HPDE6-E6E7 (cell line): ENCODE measurements around the gene CCDC69.
"Not testable (repeated sequence)": the region's sequence is repeated elsewhere in the genome, so short reads cannot be mapped to it uniquely, and the experiment has no call there.

Source experiments
- DNase-seq: peaks from one replicate; pipeline ENCODE4 v3.0.0; 2011; ENCODE audit warnings: missing footprints; ENCODE audit errors: extremely low spot score

CCDC69 gene, protein sequence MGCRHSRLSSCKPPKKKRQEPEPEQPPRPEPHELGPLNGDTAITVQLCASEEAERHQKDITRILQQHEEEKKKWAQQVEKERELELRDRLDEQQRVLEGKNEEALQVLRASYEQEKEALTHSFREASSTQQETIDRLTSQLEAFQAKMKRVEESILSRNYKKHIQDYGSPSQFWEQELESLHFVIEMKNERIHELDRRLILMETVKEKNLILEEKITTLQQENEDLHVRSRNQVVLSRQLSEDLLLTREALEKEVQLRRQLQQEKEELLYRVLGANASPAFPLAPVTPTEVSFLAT

DNA sequence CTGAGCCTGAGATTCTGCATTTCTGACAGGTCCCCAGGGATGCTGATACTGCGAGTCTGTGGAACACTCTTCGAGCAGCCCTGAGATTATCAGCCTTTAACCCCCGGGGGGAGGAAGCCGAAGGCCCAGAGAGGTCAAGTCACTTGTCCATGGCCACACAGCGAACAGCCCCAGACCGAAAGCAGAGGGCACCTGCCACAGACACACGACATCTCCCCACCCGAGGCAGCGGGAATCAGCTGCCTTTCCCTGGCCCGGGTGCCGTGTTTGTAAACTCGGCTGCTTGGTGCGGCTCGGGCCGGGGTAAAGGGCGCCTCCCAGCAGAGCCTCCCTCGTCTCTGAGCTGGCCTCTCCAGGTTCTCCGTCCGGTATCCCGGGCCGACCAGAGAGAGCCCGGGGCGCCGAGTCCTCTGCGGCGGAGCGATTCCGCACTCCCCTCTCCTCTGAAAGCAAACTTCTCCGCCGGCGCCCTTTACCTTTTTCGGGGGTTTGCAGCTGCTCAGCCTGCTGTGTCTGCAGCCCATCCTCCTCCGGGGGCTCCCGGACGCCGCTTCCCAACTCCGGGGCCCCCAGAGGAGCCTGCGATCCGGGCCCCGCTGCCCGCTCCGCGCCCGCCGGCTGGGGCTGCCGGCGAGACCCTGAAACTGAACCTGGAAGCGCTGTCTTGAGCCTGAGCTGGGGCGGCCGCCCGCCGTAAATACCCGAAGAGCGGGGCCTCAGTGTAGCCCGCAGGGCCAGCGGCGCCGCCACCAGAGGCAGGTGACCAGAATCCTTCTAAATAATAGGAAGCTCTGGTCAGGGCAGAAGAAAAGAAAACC lies at the start of gene CCDC69:
Gene CCDC69, minus strand, starts transcription at position 646 of the 818 bp plus-strand sequence. Its CDS starts 122 bp downstream, at position 524.
- DNase-seq, result peak; percentile 85

DNA sequence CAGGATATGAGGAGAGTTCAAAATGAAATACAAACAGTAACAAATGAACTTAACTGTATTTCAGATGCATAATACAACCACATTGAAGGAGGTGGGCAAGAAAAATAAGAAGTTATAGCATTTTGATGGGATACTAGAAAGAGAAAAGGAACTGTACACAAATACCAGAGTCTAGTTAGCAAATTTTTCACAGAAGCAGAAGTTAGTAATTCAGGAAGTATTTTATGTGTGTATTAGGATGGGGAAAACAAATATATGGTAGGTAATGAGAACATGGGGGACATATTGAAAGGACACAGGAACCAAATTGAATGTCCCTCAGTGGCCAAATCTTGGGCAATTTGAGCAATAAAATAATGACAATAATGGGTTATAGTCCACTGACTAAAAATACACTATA lies 47.4 kb upstream of the CCDC69 start:
- no peak for DNase-seq

DNA sequence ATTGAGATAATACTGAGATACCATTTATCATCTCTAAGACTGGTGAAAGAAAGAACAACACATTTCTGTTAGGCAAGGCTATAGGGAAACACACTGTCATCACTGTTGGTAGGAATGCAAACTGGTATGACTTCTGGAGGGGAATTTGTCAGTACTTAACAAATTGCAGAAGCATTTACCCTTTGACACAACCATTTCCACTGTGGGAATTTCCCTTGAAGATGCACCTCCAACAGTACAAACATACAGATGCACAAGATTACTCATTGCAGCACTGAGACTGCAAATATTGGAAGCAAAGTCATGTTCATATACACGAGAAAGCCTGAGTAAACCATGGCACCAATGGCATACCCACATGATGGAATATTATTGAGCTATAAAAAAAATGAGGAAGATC lies 46.7 kb upstream of the CCDC69 start:
- DNase-seq, result no peak

DNA sequence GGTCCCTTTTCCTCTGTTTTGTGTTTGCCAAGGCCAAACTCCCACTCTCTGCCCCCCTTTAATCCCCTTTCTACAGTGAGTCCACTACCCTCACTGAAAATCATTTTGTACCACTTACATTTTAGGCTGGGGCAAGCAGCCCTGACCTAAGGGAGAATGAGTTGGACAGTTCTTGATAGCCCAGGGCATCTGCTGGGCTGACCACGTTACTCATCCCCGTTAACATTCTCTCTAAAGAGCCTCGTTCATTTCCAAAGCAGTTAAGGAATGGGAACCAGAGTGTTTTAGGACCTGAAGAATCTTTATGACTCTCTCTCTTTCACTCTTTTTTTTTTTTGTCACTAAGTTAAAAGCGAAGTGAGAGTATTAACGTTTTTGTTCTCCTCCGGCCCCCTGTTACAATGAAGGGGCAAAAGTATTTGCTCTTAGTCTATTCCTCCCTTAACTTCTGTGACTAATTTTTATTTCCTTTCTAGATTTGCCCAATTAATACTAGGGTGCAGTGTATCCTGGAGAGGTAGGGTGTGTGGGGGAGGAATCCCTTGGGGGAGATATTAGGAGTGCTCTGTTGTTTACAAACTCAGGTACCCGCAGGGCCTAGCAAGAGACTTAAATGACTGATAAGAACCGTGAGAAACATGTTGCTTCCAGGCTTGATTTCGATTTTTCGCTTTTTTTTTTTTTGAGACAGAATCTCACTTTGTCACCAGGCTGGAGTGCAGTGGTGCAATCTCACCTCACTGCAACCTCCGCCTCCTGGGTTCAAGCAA lies 43.8 kb upstream of the CCDC69 start:
- DNase-seq, result no peak

DNA sequence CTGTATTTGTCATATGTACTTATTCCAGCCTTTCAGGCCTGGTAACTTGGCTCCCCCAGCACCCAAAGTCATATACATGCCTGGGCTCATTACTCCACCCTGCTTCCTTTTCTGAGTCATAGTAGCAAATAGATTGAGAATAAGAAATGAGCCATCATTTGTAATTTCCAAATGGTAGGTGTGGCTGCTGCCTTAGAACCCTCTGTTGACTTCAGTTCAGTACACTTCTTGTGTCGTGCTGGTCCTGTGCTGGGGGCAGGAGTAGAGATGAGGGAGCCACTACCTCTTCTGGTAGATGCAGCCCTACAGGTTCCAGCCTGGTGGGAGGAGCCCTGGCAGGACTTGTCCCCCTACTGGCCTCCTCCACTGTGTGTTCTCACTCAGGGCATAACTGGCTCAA lies 40.2 kb upstream of the CCDC69 start:
- peak; percentile 94 for DNase-seq

DNA sequence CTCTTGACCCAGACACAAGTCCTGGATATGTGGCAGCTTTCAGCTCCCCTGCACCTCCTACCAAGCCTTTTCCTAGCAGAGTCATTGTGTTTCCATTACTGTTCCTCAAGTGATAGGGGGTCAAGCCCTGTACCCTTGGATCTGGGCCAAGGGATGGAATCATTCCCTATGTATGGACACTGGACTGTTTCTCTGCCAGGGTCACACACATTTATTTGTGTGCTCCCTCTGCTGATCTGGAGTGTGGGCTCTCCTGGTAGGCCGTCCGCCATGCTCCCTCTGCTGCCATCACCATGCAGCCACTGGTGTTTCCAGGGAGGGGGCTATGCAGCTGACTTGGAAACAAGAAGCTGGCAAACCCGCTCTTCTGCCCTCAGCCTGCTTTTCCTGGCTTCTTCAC lies 38.6 kb upstream of the CCDC69 start:
- no peak for DNase-seq

DNA sequence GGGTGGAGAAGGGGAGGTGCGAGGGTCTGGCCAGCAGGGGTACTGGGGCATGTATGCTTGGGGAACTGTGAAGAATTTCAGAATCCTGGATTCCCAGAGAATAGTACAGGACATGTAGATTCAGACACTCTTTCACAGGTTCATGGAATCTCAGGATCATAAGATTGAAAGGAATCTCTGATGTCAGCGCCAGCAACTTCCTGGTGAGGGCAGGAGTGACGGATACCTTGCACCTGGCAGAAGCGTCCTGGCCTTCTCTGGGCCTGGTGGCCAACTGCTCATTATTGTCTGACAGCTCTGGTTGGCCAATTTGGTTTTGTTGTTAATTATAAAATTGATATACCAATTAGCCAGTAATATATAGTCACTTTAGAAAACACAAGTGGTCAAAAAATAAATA lies 36.0 kb upstream of the CCDC69 start:
- no peak for DNase-seq

DNA sequence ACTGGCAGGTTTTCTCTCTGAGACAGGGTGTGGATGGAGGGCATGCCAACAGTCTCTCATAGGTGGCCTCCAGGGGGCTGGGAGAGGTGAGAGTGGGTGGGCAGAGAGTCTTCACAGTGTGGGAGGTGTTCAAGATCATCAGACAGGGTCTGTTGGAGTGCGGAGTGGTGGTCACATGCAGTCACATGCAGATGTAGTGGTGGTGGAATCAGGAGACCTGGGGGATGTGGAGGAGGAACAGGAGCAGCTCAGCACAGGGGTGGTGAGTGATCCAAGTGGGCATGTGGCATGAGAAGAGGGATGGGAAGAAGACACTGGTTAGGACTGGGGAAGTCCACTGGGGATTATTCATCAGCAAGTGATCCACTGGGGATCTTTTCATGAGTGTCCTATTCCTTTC lies 34.9 kb upstream of the CCDC69 start:
- no peak for DNase-seq

DNA sequence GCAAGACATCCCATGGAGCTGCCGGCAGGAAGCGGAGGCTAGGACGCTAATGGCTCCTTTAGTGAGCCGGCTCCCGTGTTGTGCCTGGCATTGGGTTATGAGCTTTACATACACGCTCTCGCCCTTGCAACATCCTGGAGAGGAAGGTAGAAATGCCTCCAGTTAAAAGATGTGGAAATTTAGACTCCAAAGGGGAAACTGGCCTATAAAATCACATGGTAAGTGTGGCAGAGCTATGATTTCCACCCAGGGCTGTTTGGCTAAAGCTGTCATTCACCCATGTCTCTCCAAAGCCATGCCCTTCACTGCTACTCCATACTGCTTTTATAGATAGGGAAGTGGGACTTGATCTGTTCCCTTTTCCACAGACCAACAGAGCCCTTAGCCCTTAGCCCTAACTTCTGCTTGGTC lies 34.3 kb upstream of the CCDC69 start:
- no peak for DNase-seq

DNA sequence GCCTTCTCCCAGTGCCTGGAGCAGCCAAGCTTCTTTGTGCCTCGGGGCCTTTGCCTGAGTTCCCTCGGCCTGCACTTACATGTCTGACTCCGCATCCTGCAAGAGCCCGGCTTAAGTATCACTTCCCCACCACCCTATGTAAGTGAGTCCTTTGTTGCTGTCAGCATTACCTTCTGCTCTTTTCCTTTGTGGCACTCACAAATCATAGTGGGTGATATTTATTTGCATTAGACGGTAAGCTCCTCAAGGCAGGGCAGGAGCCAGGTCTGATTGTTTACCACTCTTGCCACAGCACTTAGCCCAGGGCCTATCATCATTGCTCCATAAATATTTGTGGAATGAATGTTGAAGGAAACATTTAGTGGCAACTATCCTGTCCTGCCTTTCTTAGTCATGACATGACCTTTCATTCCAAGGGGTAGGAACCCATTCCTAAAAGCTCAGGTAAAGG lies 33.9 kb upstream of the CCDC69 start:
- DNase-seq, result peak; percentile 52

DNA sequence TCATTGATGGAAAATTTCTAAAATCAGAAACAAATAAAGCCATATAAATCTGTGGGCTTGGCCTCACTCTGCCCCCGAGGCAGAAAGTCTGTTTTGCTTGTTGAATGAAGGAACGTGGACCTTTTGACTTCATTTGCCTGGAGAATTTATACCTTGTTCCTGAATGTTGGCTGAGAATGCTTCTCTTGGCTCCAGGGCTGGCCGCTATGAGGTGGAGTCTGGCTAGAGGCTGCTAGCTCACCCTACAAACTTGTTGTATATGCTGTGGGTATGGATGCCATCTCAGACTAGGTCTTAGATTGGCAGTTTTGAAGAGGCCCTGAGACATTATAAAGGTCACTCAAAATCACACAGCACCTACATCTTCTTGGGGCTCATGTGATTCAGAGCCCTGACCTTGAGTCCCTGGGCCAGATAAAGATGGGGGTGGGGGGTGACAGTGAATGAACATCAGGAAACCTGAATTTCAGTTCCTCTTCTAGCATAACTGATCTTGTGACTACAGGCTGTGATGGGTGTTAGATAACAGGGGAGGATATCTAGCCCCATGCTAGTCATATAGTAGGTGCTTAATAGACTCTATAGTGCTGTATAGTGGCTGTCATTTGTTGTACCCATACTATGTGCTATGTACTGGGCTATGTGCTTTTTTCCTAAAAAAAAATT lies 31.9 kb upstream of the CCDC69 start:
- DNase-seq, result no peak

DNA sequence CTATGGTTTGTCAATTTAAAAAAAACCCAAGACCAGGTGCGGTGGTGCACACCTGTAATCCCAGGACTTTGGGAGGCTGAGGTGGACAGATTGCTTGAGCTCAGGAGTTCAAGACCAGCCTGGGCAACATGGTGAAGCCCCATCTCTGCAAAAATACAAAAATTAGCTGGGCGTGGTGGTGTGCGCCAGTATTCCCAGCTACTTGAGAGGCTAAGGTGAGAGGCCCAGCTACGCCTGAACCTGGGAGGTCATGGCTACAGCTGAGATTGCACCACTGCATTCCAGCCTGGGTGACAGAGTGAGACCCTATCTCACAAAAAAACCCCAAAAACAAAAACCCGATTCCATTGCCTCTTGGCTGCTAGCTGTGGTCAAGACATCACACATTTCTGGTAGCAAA lies 31.1 kb upstream of the CCDC69 start:
- DNase-seq, result not testable (repeated sequence)

DNA sequence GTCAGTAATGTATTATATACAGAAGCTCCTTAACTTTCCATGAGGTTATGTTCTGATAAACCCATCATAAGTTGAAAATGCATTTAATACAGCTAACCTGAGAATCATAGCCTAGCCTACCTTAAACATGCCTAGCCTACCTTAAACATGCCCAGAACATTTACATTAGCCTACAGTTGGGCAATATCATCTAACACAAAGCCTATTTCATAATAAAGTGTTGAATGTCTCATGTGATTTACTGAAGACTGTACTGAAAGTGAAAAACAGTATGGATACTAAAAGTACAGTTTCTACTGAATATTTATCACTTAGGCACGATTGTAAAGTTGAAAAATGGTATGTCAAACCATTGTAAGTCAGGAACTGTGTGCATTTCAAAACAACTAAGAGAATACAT lies 30.7 kb upstream of the CCDC69 start:
- no peak for DNase-seq

DNA sequence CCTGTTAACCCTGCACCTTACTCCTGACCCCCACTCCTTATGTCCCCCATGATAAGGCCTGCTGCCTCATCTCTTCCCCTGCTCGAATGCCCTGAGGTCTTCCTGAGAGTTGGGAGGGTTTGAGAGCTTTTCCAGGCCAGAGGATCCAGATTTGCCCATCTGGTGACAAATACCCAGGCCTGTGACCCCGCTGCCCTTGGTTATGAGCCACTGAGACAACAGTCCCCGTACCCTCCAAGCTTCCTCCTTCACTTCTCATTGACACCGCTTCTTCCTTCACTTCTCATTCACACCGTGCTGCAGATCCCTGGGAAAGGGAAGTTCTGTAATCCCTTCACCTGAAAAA lies 29.7 kb upstream of the CCDC69 start:
- no peak for DNase-seq

DNA sequence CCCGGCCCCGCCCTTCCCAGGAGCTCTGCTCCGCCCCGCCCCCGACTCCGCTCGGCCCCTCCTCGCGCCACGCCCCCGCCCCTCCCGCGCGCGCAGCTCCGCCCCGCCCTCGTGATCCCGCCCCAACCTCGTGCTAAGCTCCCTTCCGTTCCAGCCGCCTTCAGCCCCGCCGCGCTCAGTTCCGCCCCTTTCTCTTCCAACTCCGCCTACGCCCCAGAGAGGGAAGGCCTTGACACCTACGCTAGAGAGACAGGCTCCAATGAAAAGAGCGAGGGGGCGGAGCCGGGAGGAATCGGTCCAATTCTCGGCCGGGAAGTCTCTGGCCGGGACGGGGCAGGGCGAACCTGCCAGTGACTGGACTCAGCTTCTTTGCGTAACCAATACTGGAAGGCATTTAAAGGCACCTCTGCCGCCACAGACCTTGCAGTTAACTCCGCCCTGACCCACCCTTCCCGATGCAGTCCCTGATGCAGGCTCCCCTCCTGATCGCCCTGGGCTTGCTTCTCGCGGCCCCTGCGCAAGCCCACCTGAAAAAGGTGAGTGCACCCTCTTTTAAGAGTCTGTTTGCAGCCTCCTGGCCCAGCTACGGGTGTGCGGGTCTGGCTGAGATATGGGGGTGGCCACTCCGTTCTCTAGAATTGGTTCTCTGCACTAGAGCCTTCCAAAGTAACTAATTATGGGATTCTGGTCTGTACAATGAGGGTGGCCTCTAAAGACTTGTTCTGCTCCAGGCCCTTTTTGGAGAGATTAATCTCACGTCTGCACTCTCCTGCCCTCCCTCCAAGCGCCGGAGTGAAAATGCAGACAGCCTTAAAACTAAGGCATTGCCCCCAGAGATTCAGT lies 29.1 kb upstream of the CCDC69 start, which contains the start of gene GM2A:
Gene GM2A, plus strand, starts transcription at position 424 of the 843 bp plus-strand sequence. Its CDS starts 32 bp downstream, at position 456.
- DNase-seq, result peak; percentile 96

DNA sequence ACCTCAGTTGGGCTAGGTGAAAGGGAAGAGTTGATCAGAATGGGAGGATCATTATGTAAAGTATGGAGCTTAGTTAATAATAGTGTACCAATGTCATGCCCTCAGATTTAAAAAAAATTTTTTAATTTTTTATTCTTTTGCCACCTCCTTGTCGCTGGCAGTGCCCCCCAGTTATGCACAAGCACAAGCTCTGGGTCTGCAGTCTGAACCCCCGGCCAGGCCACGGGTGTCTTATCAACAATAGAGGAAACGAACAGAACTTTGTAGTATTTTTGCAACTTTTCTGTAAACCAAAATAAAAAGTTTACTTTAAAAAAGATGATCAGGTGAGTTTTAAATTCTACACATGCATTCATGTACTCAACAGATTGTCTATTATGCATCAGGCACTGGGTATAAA lies 27.7 kb upstream of the CCDC69 start:
- no peak for DNase-seq

DNA sequence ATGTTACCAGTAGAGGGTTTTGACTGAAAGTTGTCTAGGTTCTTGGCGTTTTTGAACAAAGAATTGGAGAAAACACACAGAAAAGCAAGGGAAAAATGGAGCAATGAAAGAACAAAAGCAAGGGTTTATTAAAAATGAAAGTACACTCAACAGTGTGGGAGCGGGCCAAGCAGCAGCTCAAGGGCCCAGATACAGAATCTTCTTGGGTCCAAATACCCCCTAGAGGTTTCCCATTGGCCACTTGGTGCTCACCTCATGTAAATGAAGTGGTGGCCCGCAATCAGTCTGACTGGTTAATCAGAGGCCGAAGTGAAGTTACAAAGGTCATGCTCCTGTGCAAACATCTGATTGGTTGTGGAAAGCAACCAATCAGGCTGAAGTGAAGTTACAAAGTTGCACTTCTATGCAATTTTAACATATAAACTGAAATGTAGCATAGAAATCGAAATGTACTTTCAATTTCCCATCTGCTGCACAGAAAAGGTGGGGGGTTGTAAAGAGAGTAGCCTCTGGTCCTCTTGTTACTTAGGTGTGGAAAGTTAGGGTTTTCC lies 27.2 kb upstream of the CCDC69 start:
- no peak for DNase-seq

DNA sequence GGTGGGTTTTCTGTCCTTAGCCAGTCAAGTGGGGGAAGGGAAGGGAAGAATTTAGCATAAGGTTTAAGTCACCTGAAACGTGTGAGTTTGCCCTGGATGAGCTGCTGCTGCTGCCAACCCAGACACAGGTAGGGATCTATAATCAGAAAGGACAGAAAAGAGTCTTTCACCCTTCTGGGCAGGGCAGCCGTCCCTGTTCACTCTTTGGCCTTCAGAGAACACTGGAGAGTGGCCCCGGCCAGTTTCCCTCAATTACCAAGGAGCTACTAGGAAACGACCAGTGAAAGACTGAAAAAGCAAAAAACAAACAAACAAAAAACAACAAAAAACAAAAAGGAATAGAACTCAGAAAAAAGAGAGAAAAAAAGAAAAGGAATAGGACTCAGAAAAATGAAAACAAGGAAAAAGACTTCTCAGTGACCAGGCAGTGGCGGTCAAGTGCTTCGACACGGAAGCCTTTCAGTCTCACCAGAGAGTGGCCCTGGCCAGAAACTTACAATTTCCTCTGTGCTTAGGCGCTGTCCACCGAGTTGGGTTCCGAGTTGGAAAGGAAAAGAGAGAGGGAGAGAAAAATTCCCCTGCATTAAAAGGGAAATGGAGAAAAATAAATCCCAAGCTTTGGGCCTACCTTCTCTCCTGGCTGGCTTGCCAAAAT lies 26.6 kb upstream of the CCDC69 start:
- no peak for DNase-seq

DNA sequence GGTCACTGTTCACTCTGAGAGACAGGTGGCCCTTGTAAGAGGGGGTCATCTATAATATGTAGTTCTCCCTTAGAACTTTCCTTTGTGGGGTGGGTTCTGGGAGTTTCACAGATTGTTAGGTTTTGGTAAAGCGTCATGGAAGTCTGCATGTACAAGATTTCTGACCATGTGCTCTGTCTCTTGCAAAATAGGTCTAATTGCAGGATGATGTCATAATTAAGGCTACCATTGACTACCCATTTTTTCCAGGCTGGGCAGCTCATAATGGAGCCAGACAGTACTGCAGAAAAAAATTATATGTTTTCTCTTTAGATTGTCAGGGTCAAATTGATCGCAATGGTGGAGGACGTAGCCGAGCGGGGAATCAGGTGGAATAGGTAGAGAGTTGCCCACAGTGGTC lies 25.4 kb upstream of the CCDC69 start:
- DNase-seq, result no peak

DNA sequence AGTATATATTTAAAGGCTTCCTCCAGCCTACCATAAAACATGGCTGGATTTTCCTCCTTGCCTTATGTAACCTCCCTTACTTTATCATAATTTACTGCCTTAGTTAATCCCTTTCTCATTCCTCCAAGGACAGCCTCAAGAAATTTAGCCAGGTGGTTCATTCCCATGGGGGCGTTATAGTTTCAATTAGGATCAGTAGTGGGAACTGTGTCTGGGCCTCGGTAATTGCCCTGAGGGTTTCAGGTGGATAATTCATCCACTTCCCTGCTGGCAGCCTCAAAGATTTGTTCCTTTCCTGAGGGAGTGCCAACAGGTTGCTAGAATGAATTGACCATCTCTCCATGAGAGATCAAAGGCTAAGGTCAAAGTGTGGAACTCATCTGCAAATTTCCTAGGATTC lies 24.8 kb upstream of the CCDC69 start:
- no peak for DNase-seq
